ENCODE measurements around the gene ZBTB24. TPM values are rescaled to one million over a fixed set of nuclear protein-coding genes. Genes with fewer than 3 reads are reported as not detected.
A peak's percentile ranks its signal among the peaks of the same experiment; 100 is the strongest.

The ZBTB24 gene
- total RNA-seq, 2 donors from 2014 or later: 14.2 to 15.9 TPM

- Mint-ChIP-seq H3K27ac (peak overlapping the region; percentile 61), H3K36me3 (ENCODE audit: insufficient read depth in 2 of 2) (no peaks in the 10 kb centered on the region), H3K27me3 (ENCODE audit: low read depth) (no peaks in the 10 kb centered on the region), H3K4me1 (ENCODE audit: low read depth) (peaks cover 42% of the 10 kb centered on the region), H3K4me3 (peak overlapping the region; percentile 65), H3K9me3 (no peaks in the 10 kb centered on the region)
- ATAC-seq (replicated peaks in 1 of 2) (peak; percentile 99), DNase-seq (peak; percentile 34 to 47)
Measured at GRCh38 chr6:109491207-109491938, 8.4 kb upstream of the ZBTB24 start.

GRCh38 chr6:109490713-109491112 lies 7.7 kb upstream of the ZBTB24 start:
- DNase-seq (no peak), ATAC-seq (replicated peaks in 1 of 2) (no peak)
- Mint-ChIP-seq H3K36me3 (ENCODE audit: insufficient read depth in 2 of 2) (no peaks in the 10 kb centered on the region), H3K27ac (peak overlapping the region; percentile 61), H3K4me1 (ENCODE audit: low read depth) (peaks cover 42% of the 10 kb centered on the region), H3K4me3 (peak overlapping the region; percentile 65), H3K9me3 (no peaks in the 10 kb centered on the region), H3K27me3 (ENCODE audit: low read depth) (no peaks in the 10 kb centered on the region)

GRCh38 chr6:109488001-109488400 lies 5.0 kb upstream of the ZBTB24 start:
- no peak overlapping the region for H3K4me3 Mint-ChIP-seq
- H3K27ac Mint-ChIP-seq: no peak overlapping the region
- no peaks in the 10 kb centered on the region for H3K9me3 Mint-ChIP-seq
- peaks cover 51% of the 10 kb centered on the region for H3K4me1 Mint-ChIP-seq (ENCODE audit: low read depth)
- H3K27me3 Mint-ChIP-seq (ENCODE audit: low read depth): no peaks in the 10 kb centered on the region
- ATAC-seq (replicated peaks in 1 of 2): no peak
- DNase-seq: no peak
- no peaks in the 10 kb centered on the region for H3K36me3 Mint-ChIP-seq (ENCODE audit: insufficient read depth in 2 of 2)

- H3K27ac Mint-ChIP-seq: peak overlapping the region; percentile 88
- peak overlapping the region in 1 of 2 donors; percentile 74 for H3K4me3 Mint-ChIP-seq
- peak; percentile 28 to 49 for ATAC-seq (replicated peaks in 1 of 2)
- peaks cover 52% of the 10 kb centered on the region for H3K4me1 Mint-ChIP-seq (ENCODE audit: low read depth)
- DNase-seq: no peak
- peaks cover 5 to 8% of the 10 kb centered on the region in 2 donors for H3K36me3 Mint-ChIP-seq (ENCODE audit: insufficient read depth in 2 of 2)
- no peaks in the 10 kb centered on the region for H3K9me3 Mint-ChIP-seq
- no peaks in the 10 kb centered on the region for H3K27me3 Mint-ChIP-seq (ENCODE audit: low read depth)
Measured at GRCh38 chr6:109486068-109486467, 3.0 kb upstream of the ZBTB24 start.

DNA sequence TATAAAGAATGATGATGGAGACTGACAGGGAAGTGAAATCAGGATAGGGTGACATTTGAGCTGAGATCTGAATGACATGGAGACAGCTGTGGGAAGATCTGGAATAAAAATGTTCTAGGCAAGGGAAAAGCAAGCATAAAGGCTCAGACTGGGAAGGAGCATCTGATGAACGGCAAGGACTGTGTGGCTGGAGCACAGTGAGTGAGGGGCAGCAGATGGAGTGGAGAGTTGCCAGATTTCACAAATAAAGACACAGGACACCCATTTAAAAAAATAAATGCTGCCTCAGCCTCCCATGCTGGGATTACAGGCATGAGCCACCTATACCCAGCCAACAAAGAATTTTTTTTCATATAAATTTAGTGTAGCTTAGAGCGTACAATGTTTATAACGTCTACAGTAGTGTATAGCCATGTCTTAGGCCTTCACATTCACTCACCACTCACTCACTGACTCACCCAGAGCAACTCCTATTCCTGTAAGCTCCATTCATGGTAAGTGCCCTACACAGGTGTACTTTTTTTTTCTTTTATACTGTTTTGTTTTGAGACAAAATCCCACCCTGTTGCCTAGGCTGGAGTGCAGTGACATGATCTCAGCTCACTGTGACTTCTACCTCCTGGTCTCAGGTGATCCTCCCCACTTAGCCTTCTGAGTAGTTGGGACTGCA lies 2.4 kb upstream of the ZBTB24 start:
- Mint-ChIP-seq H3K27ac (peak overlapping the region; percentile 88), H3K4me3 (peak overlapping the region in 1 of 2 donors; percentile 74), H3K27me3 (ENCODE audit: low read depth) (no peaks in the 10 kb centered on the region), H3K36me3 (ENCODE audit: insufficient read depth in 2 of 2) (peaks cover 5 to 9% of the 10 kb centered on the region in 2 donors), H3K9me3 (no peaks in the 10 kb centered on the region), H3K4me1 (ENCODE audit: low read depth) (peaks cover 52% of the 10 kb centered on the region)
- ATAC-seq (replicated peaks in 1 of 2) (peak in 1 of 2 donors; percentile 1), DNase-seq (no peak)

GRCh38 chr6:109484122-109484521 lies 1.1 kb upstream of the ZBTB24 start:
- Mint-ChIP-seq H3K27me3 (ENCODE audit: low read depth) (no peaks in the 10 kb centered on the region), H3K27ac (peak overlapping the region; percentile 16), H3K4me3 (peak overlapping the region; percentile 75 to 88), H3K36me3 (ENCODE audit: insufficient read depth in 2 of 2) (peaks cover 7 to 12% of the 10 kb centered on the region in 2 donors), H3K9me3 (no peaks in the 10 kb centered on the region), H3K4me1 (ENCODE audit: low read depth) (peaks cover 58% of the 10 kb centered on the region)
- no peak for ATAC-seq (replicated peaks in 1 of 2)
- DNase-seq: no peak

DNA sequence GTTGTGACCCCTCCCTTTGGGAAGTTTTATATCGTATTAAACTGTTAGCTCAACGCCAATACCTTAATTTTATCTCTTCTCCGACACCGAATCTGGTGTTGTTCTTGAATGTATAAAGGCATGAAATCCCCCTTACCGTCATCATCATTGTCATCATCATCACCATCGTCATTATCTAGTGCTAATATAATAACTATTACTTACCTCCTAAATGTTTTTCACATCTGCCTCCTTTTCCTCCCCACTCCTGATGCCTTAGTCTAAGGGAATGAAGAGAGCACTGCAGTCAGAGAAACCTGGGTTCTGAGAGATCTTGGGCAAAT lies 677 bp upstream of the ZBTB24 start:
- no peak for DNase-seq
- Mint-ChIP-seq H3K4me1 (ENCODE audit: low read depth) (peaks cover 62% of the 10 kb centered on the region), H3K9me3 (no peaks in the 10 kb centered on the region), H3K36me3 (ENCODE audit: insufficient read depth in 2 of 2) (peaks cover 7 to 16% of the 10 kb centered on the region in 2 donors), H3K4me3 (peak overlapping the region; percentile 75 to 88), H3K27ac (no peak overlapping the region), H3K27me3 (ENCODE audit: low read depth) (no peaks in the 10 kb centered on the region)
- no peak for ATAC-seq (replicated peaks in 1 of 2)

- ATAC-seq (replicated peaks in 1 of 2) (no peak), DNase-seq (no peak)
- peaks cover 84% of the 10 kb centered on the region for H3K4me1 Mint-ChIP-seq (ENCODE audit: low read depth)
- peak overlapping the region; percentile 80 to 90 for H3K4me3 Mint-ChIP-seq
- H3K36me3 Mint-ChIP-seq (ENCODE audit: insufficient read depth in 2 of 2): peaks cover 7 to 21% of the 10 kb centered on the region in 2 donors
- peak overlapping the region; percentile 3 for H3K27ac Mint-ChIP-seq
- no peaks in the 10 kb centered on the region for H3K9me3 Mint-ChIP-seq
- no peaks in the 10 kb centered on the region for H3K27me3 Mint-ChIP-seq (ENCODE audit: low read depth)
Measured at GRCh38 chr6:109480993-109481480, 2.0 kb downstream of the ZBTB24 start.

- ATAC-seq (replicated peaks in 1 of 2) (no peak), DNase-seq (no peak)
- Mint-ChIP-seq H3K4me1 (ENCODE audit: low read depth) (peaks cover 87% of the 10 kb centered on the region), H3K9me3 (no peaks in the 10 kb centered on the region), H3K4me3 (peak overlapping the region; percentile 80 to 90), H3K36me3 (ENCODE audit: insufficient read depth in 2 of 2) (peaks cover 13 to 32% of the 10 kb centered on the region in 2 donors), H3K27me3 (ENCODE audit: low read depth) (no peaks in the 10 kb centered on the region), H3K27ac (peak overlapping the region; percentile 98)
Measured at GRCh38 chr6:109478841-109479624, 4.0 kb downstream of the ZBTB24 start.

GRCh38 chr6:109478222-109478805 lies 4.7 kb downstream of the ZBTB24 start:
- H3K9me3 Mint-ChIP-seq: no peaks in the 10 kb centered on the region
- H3K27me3 Mint-ChIP-seq (ENCODE audit: low read depth): no peaks in the 10 kb centered on the region
- H3K4me3 Mint-ChIP-seq: peak overlapping the region; percentile 80 to 90
- DNase-seq: no peak
- peaks cover 15 to 37% of the 10 kb centered on the region in 2 donors for H3K36me3 Mint-ChIP-seq (ENCODE audit: insufficient read depth in 2 of 2)
- ATAC-seq (replicated peaks in 1 of 2): no peak
- H3K27ac Mint-ChIP-seq: peak overlapping the region; percentile 98
- peaks cover 87% of the 10 kb centered on the region for H3K4me1 Mint-ChIP-seq (ENCODE audit: low read depth)

DNA sequence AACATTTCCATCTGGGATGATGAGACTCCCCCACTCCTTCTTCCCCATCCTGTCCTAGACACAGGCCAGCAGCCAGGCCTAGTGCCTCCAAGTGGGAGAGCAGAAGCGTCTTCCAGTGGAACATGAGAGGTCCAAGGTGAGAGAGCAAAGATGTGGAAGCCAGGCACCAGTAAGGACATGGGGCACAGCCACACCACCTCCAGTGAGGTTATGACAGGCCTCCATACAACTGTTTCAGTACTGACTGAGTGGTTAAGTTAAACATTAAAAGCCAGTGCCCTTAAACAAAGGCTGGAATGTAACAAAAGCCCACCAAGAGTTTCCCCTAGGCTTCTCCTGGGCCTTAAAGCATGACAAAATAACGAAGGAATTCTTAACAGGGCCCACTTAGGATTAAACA lies 5.3 kb downstream of the ZBTB24 start:
- Mint-ChIP-seq H3K27ac (peak overlapping the region; percentile 98), H3K4me1 (ENCODE audit: low read depth) (peaks cover 93% of the 10 kb centered on the region), H3K27me3 (ENCODE audit: low read depth) (no peaks in the 10 kb centered on the region), H3K4me3 (peak overlapping the region; percentile 80 to 90), H3K9me3 (no peaks in the 10 kb centered on the region), H3K36me3 (ENCODE audit: insufficient read depth in 2 of 2) (peaks cover 20 to 43% of the 10 kb centered on the region in 2 donors)
- no peak for DNase-seq
- ATAC-seq (replicated peaks in 1 of 2): peak; percentile 25 to 36

- Mint-ChIP-seq H3K4me1 (ENCODE audit: low read depth) (peaks cover 98% of the 10 kb centered on the region), H3K27ac (peak overlapping the region; percentile 98), H3K27me3 (ENCODE audit: low read depth) (no peaks in the 10 kb centered on the region), H3K36me3 (ENCODE audit: insufficient read depth in 2 of 2) (peaks cover 19 to 46% of the 10 kb centered on the region in 2 donors), H3K4me3 (peak overlapping the region; percentile 80 to 90), H3K9me3 (no peaks in the 10 kb centered on the region)
- DNase-seq: no peak
- no peak for ATAC-seq (replicated peaks in 1 of 2)
Measured at GRCh38 chr6:109477184-109477583, 5.8 kb downstream of the ZBTB24 start.

Data from activated T-cell treated with anti-CD3 and anti-CD28 coated beads, Interleukin-2, amount 50 U/mL, for 72 hours (primary cell).